Endothelial cell of umbilical vein (primary cell): ENCODE measurements around the gene TRAPPC12. TPM values are rescaled to one million over a fixed set of nuclear protein-coding genes. Genes with fewer than 3 reads are reported as not detected.

ENCODE experiments used
- BruUV-seq: library from RNA; stranded (reverse); fragments of 400-500 nt; replicated peaks from 2 replicates; lab custom pipeline; 2021; lab: Mats Ljungman, UMichigan
- CTCF ChIA-PET: fragments of 300-600, 350-600 bp; sonication (Branson Sonifier 250); formaldehyde crosslinking; loops from one replicate; lab custom pipeline; 2021; ENCODE audit warnings: antibody characterized with exemption, inconsistent platforms; lab: Charles Lee
- POLR2A ChIA-PET: fragments of 300-600, 350-600 bp; sonication (Branson Sonifier 250); formaldehyde crosslinking; loops from one replicate; lab custom pipeline; 2021; ENCODE audit warnings: antibody characterized with exemption, inconsistent platforms; lab: Charles Lee
- DNase-seq: peaks from one replicate; pipeline ENCODE4 v3.0.0-alpha.2; 2011; ENCODE audit warnings: low read depth, low spot score
- FAIRE-seq: peaks from 2 replicates; lab custom pipeline; 2011; peaks lifted over from hg19 to GRCh38; lab: Jason Lieb, UNC
- H2AFZ ChIP-seq: 2 replicates; pipeline ENCODE4 v1.6.0; 2012; ENCODE audit warnings: low read depth, low read length, control low read depth, inconsistent platforms
- H3K27ac ChIP-seq: 2 replicates; pipeline ENCODE4 v1.5.1; 2011; ENCODE audit warnings: low read depth, mild to moderate bottlenecking, control low read depth, low read length, moderate library complexity; ENCODE audit not compliant: insufficient read depth
- H3K27me3 ChIP-seq, 2 experiments: 2 replicates each; pipeline versions ENCODE4 v1.6.0 to v1.6.1; 2011; ENCODE audit warnings: low read length in 2 of 2, mixed read lengths in 1 of 2; ENCODE audit not compliant: control insufficient read depth in 2 of 2, insufficient read depth in 2 of 2
- H3K36me3 ChIP-seq, 2 experiments: 2 replicates in 1 of 2; 3 replicates in 1 of 2; pipeline ENCODE4 v1.5.1; 2011; ENCODE audit warnings: low read length in 2 of 2, mild to moderate bottlenecking in 1 of 2, moderate library complexity in 1 of 2; ENCODE audit not compliant: control insufficient read depth in 2 of 2, insufficient read depth in 2 of 2; ENCODE audit errors: extremely low read depth in 1 of 2
- H3K4me1 ChIP-seq: 3 replicates; pipeline ENCODE4 v1.5.1; 2011; ENCODE audit warnings: mild to moderate bottlenecking, low read length; ENCODE audit not compliant: control insufficient read depth, insufficient read depth; ENCODE audit errors: extremely low read depth
- H3K4me2 ChIP-seq: 2 replicates; pipeline ENCODE4 v1.6.1; 2011; ENCODE audit warnings: low read length, control low read depth, mixed read lengths; ENCODE audit not compliant: insufficient read depth
- H3K4me3 ChIP-seq, 3 experiments: fragments of 200-600 bp in 1 of 3; sonication (generic), shearing (Covaris generic) in 1 of 3; replicated peaks in 1 of 3; 2 replicates each; pipeline ENCODE4 v1.5.1; 2011 to 2016; ENCODE audit warnings: control low read depth in 3 of 3, low read length in 3 of 3, mild to moderate bottlenecking in 2 of 3, inconsistent platforms in 1 of 3, low read depth in 1 of 3, moderate library complexity in 1 of 3; ENCODE audit not compliant: insufficient read depth in 1 of 3
- H3K79me2 ChIP-seq: 2 replicates; pipeline ENCODE4 v1.6.0; 2012; ENCODE audit warnings: low read length, inconsistent platforms; ENCODE audit not compliant: control insufficient read depth, insufficient read depth
- H3K9ac ChIP-seq: replicated peaks from 2 replicates; pipeline ENCODE3; 2011; ENCODE audit warnings: low read length, control low read depth; ENCODE audit not compliant: insufficient read depth; ENCODE audit errors: extremely low read depth
- H3K9me1 ChIP-seq: replicated peaks from 3 replicates; pipeline ENCODE4 v1.6.0; 2011; ENCODE audit warnings: mild to moderate bottlenecking, low read length; ENCODE audit not compliant: control insufficient read depth, insufficient read depth; ENCODE audit errors: extremely low read depth
- H3K9me3 ChIP-seq: replicated peaks from 2 replicates; pipeline ENCODE4 v1.5.1; 2012; ENCODE audit warnings: low read length, inconsistent platforms; ENCODE audit not compliant: control insufficient read depth, insufficient read depth
- H4K20me1 ChIP-seq: replicated peaks from 2 replicates; pipeline ENCODE3; 2011; ENCODE audit warnings: mild to moderate bottlenecking, low read length; ENCODE audit not compliant: control insufficient read depth, insufficient read depth; ENCODE audit errors: extremely low read depth
- CTCF ChIP-seq, 2 donors: IDR thresholded peaks; 1 replicate in 1 of 2; 2 replicates in 1 of 2; pipeline ENCODE4 v1.5.1; 2011; ENCODE audit warnings: low read length in 2 of 2, mild to moderate bottlenecking in 2 of 2, moderate library complexity in 2 of 2, control low read depth in 1 of 2, inconsistent platforms in 1 of 2, low read depth in 1 of 2; ENCODE audit not compliant: insufficient read depth in 1 of 2; ENCODE audit errors: extremely low read depth in 1 of 2
- EZH2 ChIP-seq: IDR thresholded peaks from 2 replicates; pipeline ENCODE4 v1.6.1; 2012; ENCODE audit warnings: borderline replicate concordance, low read depth, mild to moderate bottlenecking, moderate library complexity, low read length, inconsistent platforms; ENCODE audit not compliant: severe bottlenecking
- JUN ChIP-seq: IDR thresholded peaks from 2 replicates; pipeline ENCODE4 v1.6.1; 2011; ENCODE audit warnings: borderline replicate concordance, low read depth; ENCODE audit not compliant: insufficient read length, insufficient read depth
- MAX ChIP-seq: IDR thresholded peaks from 2 replicates; pipeline ENCODE4 v1.6.1; 2011; ENCODE audit not compliant: insufficient read depth, insufficient read length
- POLR2A ChIP-seq: IDR thresholded peaks from 2 replicates; pipeline ENCODE4 v1.6.1; 2012; ENCODE audit warnings: low read depth, mild to moderate bottlenecking, control low read depth, low read length
- dilution Hi-C: fragments of 300-500 bp; cut with MboI; formaldehyde crosslinking; loops from one replicate; pipeline ENCODE4 v1.15.0; 2019; ENCODE audit warnings: low sequenced_read_pairs; ENCODE audit not compliant: extremely low pct_ligation_motif_present
- intact Hi-C: fragments of 100-400 bp; cut with micrococcal nuclease; formaldehyde crosslinking; loops from one replicate; pipeline ENCODE4 v1.10.0; 2022
- polyA plus RNA-seq, 4 experiments: library from polyadenylated mRNA; depleted of rRNA in 3 of 4; stranded (reverse) in 3 of 4; unstranded in 1 of 4; fragments of >200 nt; gene quantifications; 2 replicates each; pipeline versions ENCODE4 v1.2.1 to v1.2.3, GENCODE V29; 2011 to 2012; ENCODE audit warnings: missing spikeins in 1 of 4
- total RNA-seq: library from RNA; stranded (reverse); gene quantifications from 2 replicates; pipeline ENCODE4 v1.2.3, GENCODE V29; 2021

TRAPPC12 gene
- total and polyA plus RNA-seq, 2 donors (not counting 3 experiments of a cell fraction or from before 2014, with no cell fraction given) = 47.5 to 81.5 TPM

DNA sequence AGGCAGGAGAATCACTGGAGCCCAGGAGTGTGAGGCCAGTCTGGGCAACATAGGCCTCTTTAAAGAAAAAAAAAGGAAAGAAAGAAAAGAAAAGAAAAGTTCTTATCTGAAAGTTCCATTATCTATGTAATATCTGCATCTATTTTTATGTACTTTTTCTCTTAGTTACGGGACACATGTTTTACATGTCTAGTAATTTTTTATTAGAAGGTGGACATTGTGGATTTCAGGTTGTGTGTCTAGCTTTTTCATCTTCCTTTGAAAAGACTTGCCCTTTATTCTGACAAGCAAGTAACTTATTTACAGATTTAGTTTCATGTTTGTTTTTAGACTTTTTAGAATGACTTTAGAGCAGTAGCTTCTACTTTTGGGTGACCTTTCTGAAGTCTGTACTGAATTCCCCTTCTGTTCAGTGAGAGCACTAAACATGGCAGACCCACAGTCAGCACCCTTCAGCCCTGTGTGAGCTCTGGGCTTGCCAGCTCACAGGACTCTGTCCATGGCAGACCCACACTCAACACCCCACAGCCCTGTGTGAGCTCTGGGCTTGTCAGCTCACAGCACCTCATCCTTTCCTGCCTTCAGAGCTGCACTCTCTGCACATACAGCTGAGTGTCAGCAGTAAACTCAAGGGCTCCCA lies 17.5 kb downstream of the TRAPPC12 start:
- H3K79me2 ChIP-seq = peaks cover 5% of the 10 kb centered on the region
- FAIRE-seq = no peak
- H4K20me1 ChIP-seq = no peaks in the 10 kb centered on the region
- peaks cover 0 to 10% of the 10 kb centered on the region in 2 experiments for H3K36me3 ChIP-seq
- no peak overlapping the region for H3K9ac ChIP-seq
- intact Hi-C loops (loop anchor here (10.0 kb wide), 1 partner anchor 1672 kb away; no protein-coding TSS in a partner anchor), dilution Hi-C loops (no loop called here)
- POLR2A ChIA-PET = no interaction called here
- CTCF ChIA-PET = interaction anchor here (1.2 to 2.0 kb wide), 3 partner anchors 11 to 65 kb away, joined by 3 to 9 read pairs (median 3); no protein-coding TSS in a partner anchor
- no TSS peak for BruUV-seq
- no peak overlapping the region for H3K4me2 ChIP-seq
- H3K9me1 ChIP-seq = no peaks in the 10 kb centered on the region
- no peaks in the 10 kb centered on the region for H3K27me3 ChIP-seq
- H2AFZ ChIP-seq = no peak overlapping the region
- TF ChIP-seq MAX = no peak
- TF ChIP-seq POLR2A = no peak
- TF ChIP-seq JUN = no peak
- no peak for TF ChIP-seq EZH2
- TF ChIP-seq CTCF (IDR thresholded peaks at IDR 0.05; ENCODE audit: extremely low read depth in 1 of 2, insufficient read depth in 1 of 2, low read depth in 1 of 2, low read length in 2 of 2) = no peak
- no peaks in the 10 kb centered on the region for H3K9me3 ChIP-seq
- H3K4me3 ChIP-seq = no peak overlapping the region
- H3K27ac ChIP-seq = no peak overlapping the region
- DNase-seq = no peak
- H3K4me1 ChIP-seq = no peaks in the 10 kb centered on the region
